Measurements from ENCODE around the gene GJC1. TPM values are rescaled to one million over a fixed set of nuclear protein-coding genes. Genes with fewer than 3 reads are reported as not detected.

The GJC1 gene
- total RNA-seq, 1 experiment from 2014 or later: 119 TPM

GRCh38 chr17:44785921-44786320 is 44.2 kb downstream of the GJC1 start:
- H3K23ac ChIP-seq (ENCODE audit: insufficient read length, low read depth, low read length): no peak overlapping the region
- no peak overlapping the region for H3K4ac ChIP-seq (ENCODE audit: low read depth, low read length)
- H4K91ac ChIP-seq (ENCODE audit: insufficient read length, low read depth, low read length): no peak overlapping the region
- H3K79me2 ChIP-seq (ENCODE audit: insufficient read depth, low read length): no peaks in the 10 kb centered on the region
- no peaks in the 10 kb centered on the region for H3K27me3 ChIP-seq (ENCODE audit: insufficient read depth, low read length)
- peak; percentile 33 for DNase-seq
- Mint-ChIP-seq H3K4me1 (peaks cover 12 to 27% of the 10 kb centered on the region in 2 experiments), H3K27me3 (ENCODE audit: low read depth) (no peaks in the 10 kb centered on the region; the same call in 1 of the 2 replicates), H3K9me3 (no peaks in the 10 kb centered on the region), H3K4me3 (no peak overlapping the region), H3K27ac (no peak overlapping the region), H3K36me3 (ENCODE audit: insufficient read depth in 1 of 3, low read depth in 3 of 3) (no peaks in the 10 kb centered on the region)
- no CpG with 5 or more reads among the region's 7 CpGs for WGBS (ENCODE audit: extremely low coverage, insufficient read length, low lambda C conversion rate)
- H2AFZ ChIP-seq (ENCODE audit: low read length): no peak overlapping the region
- H2BK5ac ChIP-seq (ENCODE audit: insufficient read length, low read length): no peak overlapping the region
- no peak overlapping the region for H2BK20ac ChIP-seq (ENCODE audit: low read depth, low read length, poor library complexity, severe bottlenecking)
- H2BK15ac ChIP-seq (ENCODE audit: low read depth, low read length): no peak overlapping the region
- no peak overlapping the region for H3T11ph ChIP-seq (ENCODE audit: low read length)
- no peak overlapping the region for H4K8ac ChIP-seq (replicated peaks; ENCODE audit: insufficient read length, low read depth, low read length)
- no peak overlapping the region for H2BK12ac ChIP-seq (ENCODE audit: insufficient read length, low read depth, low read length)
- H3K23me2 ChIP-seq (ENCODE audit: insufficient read length, low read depth, low read length, poor library complexity, severe bottlenecking): no peaks in the 10 kb centered on the region
- H2AK5ac ChIP-seq (ENCODE audit: insufficient read length, low read length): no peak overlapping the region
- no peaks in the 10 kb centered on the region for H4K20me1 ChIP-seq (ENCODE audit: control insufficient read depth, insufficient read depth, insufficient read length)
- no peak overlapping the region for H4K5ac ChIP-seq (ENCODE audit: insufficient read length, low read depth, low read length)
- peaks cover 2% of the 10 kb centered on the region; the same call in 1 of the 2 replicates for H3K4me1 ChIP-seq (ENCODE audit: insufficient read depth, low read length)
- no peak for TF ChIP-seq CTCF (conservative IDR thresholded peaks at IDR 0.05)
- no peak overlapping the region for H3K56ac ChIP-seq (ENCODE audit: insufficient read length, low read depth, low read length)
- no peaks in the 10 kb centered on the region for H3K9me3 ChIP-seq (ENCODE audit: control insufficient read depth, low read depth, low read length)
- no peaks in the 10 kb centered on the region for H3K79me1 ChIP-seq (ENCODE audit: insufficient read depth, low read depth, low read length, poor library complexity, severe bottlenecking)
- H3K9ac ChIP-seq (ENCODE audit: extremely low read depth, insufficient read length, low read length): no peak overlapping the region
- no peak overlapping the region for H2BK120ac ChIP-seq (ENCODE audit: low read depth, low read length, poor library complexity, severe bottlenecking)
- no peak overlapping the region for H3K27ac ChIP-seq (ENCODE audit: insufficient read length, low read depth, low read length)
- H3K4me2 ChIP-seq (ENCODE audit: insufficient read depth, insufficient read length, low read length): no peak overlapping the region
- H3K18ac ChIP-seq (ENCODE audit: insufficient read length, low read depth, low read length): no peak overlapping the region
- H3K14ac ChIP-seq (ENCODE audit: insufficient read depth, low read length): no peak overlapping the region
